Measurements from ENCODE around the gene ZBTB6.

ZBTB6 gene

GRCh38 chr9:122941582-122942234 lies 28.6 kb upstream of the ZBTB6 start:
- Histone ChIP-seq H3K27ac (ENCODE audit: low read depth, low read length) (peak overlapping the region; percentile 92), H3K4me1 (ENCODE audit: insufficient read depth, low read length) (peaks cover 20% of the 10 kb centered on the region), H3K9ac (ENCODE audit: low read depth, low read length) (peak overlapping the region; percentile 95), H3K4me3 (ENCODE audit: low read length) (peak overlapping the region; percentile 89), H3K36me3 (ENCODE audit: insufficient read depth, low read length) (peaks cover 26% of the 10 kb centered on the region), H3K27me3 (ENCODE audit: insufficient read depth, low read length) (no peaks in the 10 kb centered on the region), H3K9me3 (ENCODE audit: insufficient read depth, low read depth, low read length) (no peaks in the 10 kb centered on the region)
- WGBS, result 13% methylated on average over 16 of the region's 17 CpGs

DNA sequence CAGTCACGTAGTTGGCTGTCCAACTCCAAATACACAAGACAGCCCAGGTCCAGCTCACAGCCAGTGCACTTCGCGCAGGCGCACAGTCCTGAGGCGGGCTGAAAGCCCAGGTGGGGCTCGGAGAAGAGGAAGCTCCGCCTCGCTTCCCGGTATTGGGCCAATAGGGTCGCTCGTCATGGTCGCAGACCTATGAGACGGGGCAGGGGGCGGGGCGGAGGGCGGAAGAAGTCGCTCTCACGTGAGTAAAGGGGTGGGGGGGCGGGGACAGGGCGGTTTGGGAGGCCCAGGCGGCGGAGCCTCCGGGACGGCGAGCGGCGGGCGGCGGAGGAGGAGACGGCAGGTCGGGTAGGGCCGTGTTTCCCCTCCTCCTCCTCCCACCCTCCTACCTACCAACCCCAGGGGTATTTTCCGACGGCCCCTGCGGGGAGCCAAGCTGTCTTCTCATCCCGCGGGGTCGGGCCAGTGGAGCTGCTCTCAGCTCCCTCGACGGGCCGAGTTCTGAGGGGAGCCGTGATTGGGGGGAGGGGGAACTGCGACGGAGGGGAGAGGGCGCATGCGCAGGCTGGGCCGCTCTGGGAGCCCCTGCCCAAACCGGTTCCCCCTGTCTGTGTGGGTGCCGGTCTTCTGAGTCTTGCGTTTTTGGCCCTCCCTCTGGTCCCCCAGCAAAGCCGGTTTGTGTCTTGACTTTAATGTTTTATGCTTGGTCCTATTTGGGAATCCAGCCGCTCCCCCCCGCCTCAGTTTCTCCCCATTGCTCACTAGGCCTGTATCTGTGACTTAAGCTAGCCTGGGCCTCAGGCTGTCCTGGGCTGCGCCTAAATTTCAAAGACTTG lies 27.8 kb upstream of the ZBTB6 start, which contains the start of gene RABGAP1:
TSS of gene RABGAP1 (plus strand) at position 272 of the 833 bp plus-strand sequence. CDS start 16,040 bp downstream, outside the sequence.
- under 1% methylated on average over 52 of the region's 54 CpGs for WGBS
- Histone ChIP-seq H3K27ac (ENCODE audit: low read depth, low read length) (peak within 1 kb of the TSS; percentile 92), H3K4me3 (ENCODE audit: low read length) (peak within 1 kb of the TSS; percentile 89), H3K9ac (ENCODE audit: low read depth, low read length) (peak within 1 kb of the TSS; percentile 95), H3K9me3 (ENCODE audit: insufficient read depth, low read depth, low read length) (no peaks in the 10 kb centered on the region), H3K36me3 (ENCODE audit: insufficient read depth, low read length) (peaks cover 33% of the 10 kb centered on the region), H3K27me3 (ENCODE audit: insufficient read depth, low read length) (no peaks in the 10 kb centered on the region), H3K4me1 (ENCODE audit: insufficient read depth, low read length) (peaks cover 14% of the 10 kb centered on the region)

- Histone ChIP-seq H3K9me3 (ENCODE audit: insufficient read depth, low read depth, low read length) (no peaks in the 10 kb centered on the region), H3K4me3 (ENCODE audit: low read length) (peak overlapping the region; percentile 51), H3K9ac (ENCODE audit: low read depth, low read length) (peak overlapping the region; percentile 50), H3K27ac (ENCODE audit: low read depth, low read length) (peak overlapping the region; percentile 59; the same call in 1 of the 2 replicates), H3K36me3 (ENCODE audit: insufficient read depth, low read length) (peaks cover 33% of the 10 kb centered on the region), H3K27me3 (ENCODE audit: insufficient read depth, low read length) (no peaks in the 10 kb centered on the region), H3K4me1 (ENCODE audit: insufficient read depth, low read length) (peaks cover 9% of the 10 kb centered on the region)
- WGBS, result 24% methylated on average over 6 of the region's 6 CpGs
These were observed 27.3 kb upstream of the ZBTB6 start for GRCh38 chr9:122940454-122940748.

GRCh38 chr9:122939601-122940000 lies 26.5 kb upstream of the ZBTB6 start:
- no peaks in the 10 kb centered on the region for H3K9me3 ChIP-seq (ENCODE audit: insufficient read depth, low read depth, low read length)
- H3K4me3 ChIP-seq (ENCODE audit: low read length), result no peak overlapping the region
- H3K27ac ChIP-seq (ENCODE audit: low read depth, low read length), result no peak overlapping the region
- WGBS, result 89% methylated on average over 2 of the region's 4 CpGs
- H3K27me3 ChIP-seq (ENCODE audit: insufficient read depth, low read length), result no peaks in the 10 kb centered on the region
- peaks cover 6% of the 10 kb centered on the region for H3K4me1 ChIP-seq (ENCODE audit: insufficient read depth, low read length)
- no peak overlapping the region for H3K9ac ChIP-seq (ENCODE audit: low read depth, low read length)
- peaks cover 29% of the 10 kb centered on the region for H3K36me3 ChIP-seq (ENCODE audit: insufficient read depth, low read length)

DNA sequence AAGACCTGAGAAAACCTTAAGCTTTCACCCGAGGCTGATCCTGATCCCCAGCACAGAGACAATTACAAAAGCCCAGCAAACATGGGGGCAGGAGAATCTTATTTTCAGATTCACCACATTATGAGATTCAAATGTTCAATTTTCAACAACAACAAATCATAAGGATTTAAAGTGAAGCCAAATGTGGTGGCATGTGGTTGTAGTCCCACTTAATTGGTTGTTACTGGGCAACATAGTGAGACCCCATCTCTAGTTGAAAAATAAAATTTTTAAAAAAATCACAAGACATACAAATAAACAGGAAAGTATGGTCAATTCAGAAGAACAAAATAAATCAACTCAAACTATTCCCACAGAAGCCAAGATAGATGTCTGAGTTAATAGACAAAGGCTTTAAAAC lies 23.8 kb upstream of the ZBTB6 start:
- Histone ChIP-seq H3K27ac (ENCODE audit: low read depth, low read length) (no peak overlapping the region), H3K4me3 (ENCODE audit: low read length) (no peak overlapping the region), H3K36me3 (ENCODE audit: insufficient read depth, low read length) (peaks cover 26% of the 10 kb centered on the region), H3K4me1 (ENCODE audit: insufficient read depth, low read length) (peaks cover 7% of the 10 kb centered on the region), H3K9ac (ENCODE audit: low read depth, low read length) (no peak overlapping the region), H3K9me3 (ENCODE audit: insufficient read depth, low read depth, low read length) (no peaks in the 10 kb centered on the region), H3K27me3 (ENCODE audit: insufficient read depth, low read length) (no peaks in the 10 kb centered on the region)
- 91% methylated on average over 1 of the region's 1 CpG for WGBS

- no peak overlapping the region for H3K4me3 ChIP-seq (ENCODE audit: low read length)
These were observed 23.3 kb upstream of the ZBTB6 start for GRCh38 chr9:122936464-122936863.

DNA sequence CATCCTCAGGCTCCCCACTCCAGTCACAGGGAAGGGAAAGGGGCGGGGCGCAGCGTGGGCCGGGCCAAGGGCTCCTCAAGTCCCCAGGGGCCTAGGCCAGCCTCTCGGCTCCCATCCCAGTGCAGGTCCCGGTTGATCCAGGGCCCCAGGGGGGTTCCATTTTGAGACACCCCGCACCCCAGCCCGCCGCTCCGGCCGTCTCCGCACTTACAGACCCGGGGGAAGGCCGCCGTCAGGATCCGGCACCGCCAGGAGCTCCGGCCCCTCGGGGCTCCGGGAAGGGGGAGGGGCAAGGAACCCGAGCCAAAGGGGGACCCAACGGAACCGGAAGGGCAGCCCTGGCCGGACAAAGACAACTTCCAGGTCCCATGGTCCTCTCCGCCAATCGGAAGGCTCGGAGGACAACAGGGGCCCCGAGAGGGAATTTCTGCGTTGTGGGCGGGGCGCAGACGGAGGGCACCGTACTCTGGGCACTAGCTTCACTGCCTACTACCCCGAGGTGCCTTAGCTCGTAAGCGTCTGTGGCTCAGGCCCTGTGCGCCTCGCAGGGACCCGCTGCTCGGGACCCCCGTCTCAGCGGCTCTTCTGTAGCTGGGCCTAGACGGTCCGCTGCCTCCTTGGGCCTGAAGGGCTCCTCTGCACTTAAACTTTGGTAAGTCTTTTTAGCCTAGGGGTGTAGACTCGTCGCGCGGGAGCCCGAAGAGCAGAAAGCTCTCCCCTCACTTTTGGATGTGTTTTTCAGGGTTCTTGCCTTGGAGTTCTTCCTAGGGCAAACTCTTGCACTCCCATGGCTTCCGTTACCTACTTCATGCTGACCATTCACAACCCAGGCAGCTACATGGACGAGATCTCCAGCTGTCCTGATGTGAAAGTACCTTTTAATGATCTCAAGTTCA lies 18.4 kb upstream of the ZBTB6 start, which contains the start of gene ZBTB26:
TSS of gene ZBTB26 (minus strand) at position 287 of the 896 bp plus-strand sequence. CDS start 11,578 bp downstream, outside the sequence.
- Histone ChIP-seq H3K4me3 (ENCODE audit: low read length) (peak within 1 kb of the TSS; percentile 75), H3K4me1 (ENCODE audit: insufficient read depth, low read length) (peaks cover 15% of the 10 kb centered on the region), H3K36me3 (ENCODE audit: insufficient read depth, low read length) (peaks cover 12% of the 10 kb centered on the region), H3K27me3 (ENCODE audit: insufficient read depth, low read length) (no peaks in the 10 kb centered on the region), H3K9ac (ENCODE audit: low read depth, low read length) (peak within 1 kb of the TSS; percentile 85), H3K27ac (ENCODE audit: low read depth, low read length) (peak within 1 kb of the TSS; percentile 84), H3K9me3 (ENCODE audit: insufficient read depth, low read depth, low read length) (no peaks in the 10 kb centered on the region)
- WGBS, result under 1% methylated on average over 51 of the region's 51 CpGs

More at GRCh38 chr9:122936464-122936863, 23.3 kb upstream of the ZBTB6 start:
- Histone ChIP-seq H3K36me3 (ENCODE audit: insufficient read depth, low read length) (peaks cover 26% of the 10 kb centered on the region), H3K27ac (ENCODE audit: low read depth, low read length) (no peak overlapping the region), H3K9ac (ENCODE audit: low read depth, low read length) (no peak overlapping the region), H3K27me3 (ENCODE audit: insufficient read depth, low read length) (no peaks in the 10 kb centered on the region), H3K9me3 (ENCODE audit: insufficient read depth, low read depth, low read length) (no peaks in the 10 kb centered on the region), H3K4me1 (ENCODE audit: insufficient read depth, low read length) (peaks cover 4% of the 10 kb centered on the region; the same call in 1 of the 2 replicates)
- 97% methylated on average over 5 of the region's 5 CpGs for WGBS

GRCh38 chr9:122930541-122931225 lies 17.6 kb upstream of the ZBTB6 start:
- no peaks in the 10 kb centered on the region for H3K9me3 ChIP-seq (ENCODE audit: insufficient read depth, low read depth, low read length)
- H3K36me3 ChIP-seq (ENCODE audit: insufficient read depth, low read length), result 0 out of 2 replicates have a peak, but pooled peaks cover 8% of the 10 kb centered on the region
- H3K4me3 ChIP-seq (ENCODE audit: low read length), result peak overlapping the region; percentile 75
- no peaks in the 10 kb centered on the region for H3K27me3 ChIP-seq (ENCODE audit: insufficient read depth, low read length)
- H3K27ac ChIP-seq (ENCODE audit: low read depth, low read length), result peak overlapping the region; percentile 84
- WGBS, result 30% methylated on average over 10 of the region's 10 CpGs
- H3K9ac ChIP-seq (ENCODE audit: low read depth, low read length), result peak overlapping the region; percentile 85
- peaks cover 15% of the 10 kb centered on the region for H3K4me1 ChIP-seq (ENCODE audit: insufficient read depth, low read length)

- Histone ChIP-seq H3K27me3 (ENCODE audit: insufficient read depth, low read length) (no peaks in the 10 kb centered on the region), H3K9ac (ENCODE audit: low read depth, low read length) (no peak overlapping the region), H3K4me3 (ENCODE audit: low read length) (peak overlapping the region; percentile 75; the same call in 1 of the 2 replicates), H3K27ac (ENCODE audit: low read depth, low read length) (no peak overlapping the region), H3K4me1 (ENCODE audit: insufficient read depth, low read length) (peaks cover 15% of the 10 kb centered on the region), H3K36me3 (ENCODE audit: insufficient read depth, low read length) (0 out of 2 replicates have a peak, but pooled peaks cover 8% of the 10 kb centered on the region), H3K9me3 (ENCODE audit: insufficient read depth, low read depth, low read length) (no peaks in the 10 kb centered on the region)
- WGBS, result 84% methylated on average over 1 of the region's 1 CpG
These were observed 16.8 kb upstream of the ZBTB6 start for GRCh38 chr9:122929796-122930354.

DNA sequence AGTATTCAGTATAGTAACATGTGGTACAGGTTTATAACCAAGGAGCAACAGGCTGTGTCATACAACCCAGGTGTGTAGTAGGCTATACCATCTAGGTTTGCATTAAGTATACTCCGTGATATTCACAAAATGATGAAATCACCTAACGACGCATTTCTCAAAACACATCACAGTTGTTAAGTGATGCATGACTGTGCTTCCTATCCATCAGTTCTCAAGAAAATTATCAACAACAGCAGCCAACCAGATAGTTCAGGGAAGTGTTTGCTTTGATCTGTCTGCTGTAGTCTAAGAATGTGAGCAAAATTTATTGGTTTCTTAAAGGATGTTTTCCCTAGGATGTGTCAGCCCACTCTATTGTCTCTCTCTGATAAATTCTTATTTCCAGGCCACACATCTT lies 10.8 kb upstream of the ZBTB6 start:
- WGBS, result 100% methylated on average over 3 of the region's 3 CpGs
- Histone ChIP-seq H3K27me3 (ENCODE audit: insufficient read depth, low read length) (no peaks in the 10 kb centered on the region), H3K36me3 (ENCODE audit: insufficient read depth, low read length) (peaks cover 31% of the 10 kb centered on the region), H3K27ac (ENCODE audit: low read depth, low read length) (no peak overlapping the region), H3K9ac (ENCODE audit: low read depth, low read length) (no peak overlapping the region), H3K9me3 (ENCODE audit: insufficient read depth, low read depth, low read length) (no peaks in the 10 kb centered on the region), H3K4me3 (ENCODE audit: low read length) (no peak overlapping the region), H3K4me1 (ENCODE audit: insufficient read depth, low read length) (peaks cover 18% of the 10 kb centered on the region)
